OCI-LY1 (cell line): ENCODE measurements around the gene NECTIN3.

Experiments
- CTCF ChIP-seq: fragments of 200-600 bp; sonication (generic), shearing (Covaris generic); IDR thresholded peaks from 2 replicates; pipeline ENCODE4 v1.5.1; 2017; ENCODE audit warnings: mild to moderate bottlenecking, antibody characterized with exemption, low read length, moderate library complexity, mixed read lengths
- EZH2 ChIP-seq: fragments of 200-600 bp; sonication (generic), shearing (Covaris generic); IDR thresholded peaks from 2 replicates; pipeline ENCODE4 v1.8.0; 2017; ENCODE audit warnings: borderline replicate concordance, mixed run types, mild to moderate bottlenecking, antibody characterized with exemption, low read length, moderate library complexity, mixed read lengths

GRCh38 chr3:111215481-111215880, 143.9 kb downstream of the NECTIN3 start:
- TF ChIP-seq CTCF (no peak), EZH2 (no peak)
